ENCODE data around the gene STAT2. TPM values are rescaled to one million over a fixed set of nuclear protein-coding genes. Genes with fewer than 3 reads are reported as not detected.
A peak's percentile ranks its signal among the peaks of the same experiment; 100 is the strongest.
"Not testable (repeated sequence)": the region's sequence is repeated elsewhere in the genome, so short reads cannot be mapped to it uniquely, and the experiment has no call there.

Gene STAT2
- total RNA-seq, 1 donor, result 280 TPM

GRCh38 chr12:56341616-56342015 lies 18.3 kb downstream of the STAT2 start:
- H3K4me3 ChIP-seq (ENCODE audit: low read depth, low read length), result no peak overlapping the region
- DNase-seq (ENCODE audit: low read depth), result no peak
- TF ChIP-seq, protein P1, sequence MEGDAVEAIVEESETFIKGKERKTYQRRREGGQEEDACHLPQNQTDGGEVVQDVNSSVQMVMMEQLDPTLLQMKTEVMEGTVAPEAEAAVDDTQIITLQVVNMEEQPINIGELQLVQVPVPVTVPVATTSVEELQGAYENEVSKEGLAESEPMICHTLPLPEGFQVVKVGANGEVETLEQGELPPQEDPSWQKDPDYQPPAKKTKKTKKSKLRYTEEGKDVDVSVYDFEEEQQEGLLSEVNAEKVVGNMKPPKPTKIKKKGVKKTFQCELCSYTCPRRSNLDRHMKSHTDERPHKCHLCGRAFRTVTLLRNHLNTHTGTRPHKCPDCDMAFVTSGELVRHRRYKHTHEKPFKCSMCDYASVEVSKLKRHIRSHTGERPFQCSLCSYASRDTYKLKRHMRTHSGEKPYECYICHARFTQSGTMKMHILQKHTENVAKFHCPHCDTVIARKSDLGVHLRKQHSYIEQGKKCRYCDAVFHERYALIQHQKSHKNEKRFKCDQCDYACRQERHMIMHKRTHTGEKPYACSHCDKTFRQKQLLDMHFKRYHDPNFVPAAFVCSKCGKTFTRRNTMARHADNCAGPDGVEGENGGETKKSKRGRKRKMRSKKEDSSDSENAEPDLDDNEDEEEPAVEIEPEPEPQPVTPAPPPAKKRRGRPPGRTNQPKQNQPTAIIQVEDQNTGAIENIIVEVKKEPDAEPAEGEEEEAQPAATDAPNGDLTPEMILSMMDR (IDR thresholded peaks at IDR 0.05; ENCODE audit: insufficient read depth, low read length), result no peak

GRCh38 chr12:56339158-56339422 lies 20.8 kb downstream of the STAT2 start:
- H3K4me3 ChIP-seq (ENCODE audit: low read depth, low read length), result no peak overlapping the region
- TF ChIP-seq, protein P1 (IDR thresholded peaks at IDR 0.05; ENCODE audit: insufficient read depth, low read length), result no peak
- no peak for DNase-seq (ENCODE audit: low read depth)

- DNase-seq (ENCODE audit: low read depth), result no peak
- TF ChIP-seq, protein P1 (IDR thresholded peaks at IDR 0.05; ENCODE audit: insufficient read depth, low read length), result no peak
- no peak within 1 kb of the TSS for H3K4me3 ChIP-seq (ENCODE audit: low read depth, low read length)
These were observed 21.4 kb downstream of the STAT2 start, which contains the start of gene IL23A for GRCh38 chr12:56338308-56339157. Gene IL23A, plus strand, starts transcription at chr12:56338884. Its CDS starts 161 bp downstream, at chr12:56339045.

DNA sequence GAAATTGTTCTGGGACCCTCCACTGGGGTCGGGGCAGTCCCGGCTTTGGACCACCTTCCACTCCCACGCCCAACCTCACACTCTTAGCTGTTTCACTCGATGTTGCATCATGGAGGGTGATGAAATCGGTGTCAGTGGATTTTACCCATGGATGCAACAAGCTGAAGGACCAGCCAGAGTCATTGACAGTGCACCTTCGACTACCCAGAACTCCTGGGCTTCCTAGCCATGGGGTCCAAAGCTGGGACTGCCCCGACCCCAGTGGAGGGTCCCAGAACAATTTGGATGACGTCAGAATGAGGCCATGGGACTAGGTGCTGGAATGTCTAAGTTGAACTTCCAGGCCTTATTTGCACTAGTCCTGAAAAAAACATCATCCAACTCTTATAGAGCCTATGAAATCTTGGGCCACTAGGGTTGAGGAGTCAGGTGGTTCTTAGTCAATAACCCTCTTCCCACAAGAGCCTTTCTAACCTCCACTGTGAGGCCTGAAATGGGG lies 22.1 kb downstream of the STAT2 start:
- no peak for DNase-seq (ENCODE audit: low read depth)
- H3K4me3 ChIP-seq (ENCODE audit: low read depth, low read length), result no peak overlapping the region
- TF ChIP-seq, protein P1 (IDR thresholded peaks at IDR 0.05; ENCODE audit: insufficient read depth, low read length), result no peak

GRCh38 chr12:56336361-56337167 lies 23.3 kb downstream of the STAT2 start:
- TF ChIP-seq, protein P1 (IDR thresholded peaks at IDR 0.05; ENCODE audit: insufficient read depth, low read length), result no peak
- no peak overlapping the region for H3K4me3 ChIP-seq (ENCODE audit: low read depth, low read length)
- no peak for DNase-seq (ENCODE audit: low read depth)

GRCh38 chr12:56335527-56335926 lies 24.4 kb downstream of the STAT2 start:
- DNase-seq (ENCODE audit: low read depth); H3K4me3 ChIP-seq (ENCODE audit: low read depth, low read length): not testable (repeated sequence)

- TF ChIP-seq, protein P1 (IDR thresholded peaks at IDR 0.05; ENCODE audit: insufficient read depth, low read length), result no peak
- DNase-seq (ENCODE audit: low read depth), result no peak
- H3K4me3 ChIP-seq (ENCODE audit: low read depth, low read length), result peak overlapping the region; percentile 74
These were observed 25.5 kb downstream of the STAT2 start for GRCh38 chr12:56334490-56334793.
